Loucy (cell line): ENCODE data around the gene FAM180A.

ENCODE experiments used
- CTCF ChIP-seq: fragments of 200-600 bp; sonication (generic); conservative IDR thresholded peaks from 2 replicates; pipeline ENCODE4 v1.5.1; 2014; ENCODE audit warnings: mild to moderate bottlenecking, antibody characterized with exemption, low read length
- EZH2phosphoT487 ChIP-seq: fragments of 200-600 bp; IDR thresholded peaks from 2 replicates; pipeline ENCODE4 v1.6.1; 2018; ENCODE audit warnings: antibody characterized with exemption, mild to moderate bottlenecking, moderate library complexity, borderline replicate concordance

- TF ChIP-seq CTCF (no peak; the same call in 1 of the 2 replicates), EZH2phosphoT487 (no peak)
Observed at GRCh38 chr7:135708041-135708440, 40.6 kb downstream of the FAM180A start.
